GM12872 (cell line): ENCODE measurements around the gene BATF2.

Experiments used
- TF ChIP-seq, protein P1 (sequence below): IDR thresholded peaks from 3 replicates; pipeline ENCODE4 v1.5.1; 2011; ENCODE audit warnings: low read depth, mild to moderate bottlenecking, low read length, moderate library complexity; ENCODE audit not compliant: insufficient read depth

BATF2 gene

DNA sequence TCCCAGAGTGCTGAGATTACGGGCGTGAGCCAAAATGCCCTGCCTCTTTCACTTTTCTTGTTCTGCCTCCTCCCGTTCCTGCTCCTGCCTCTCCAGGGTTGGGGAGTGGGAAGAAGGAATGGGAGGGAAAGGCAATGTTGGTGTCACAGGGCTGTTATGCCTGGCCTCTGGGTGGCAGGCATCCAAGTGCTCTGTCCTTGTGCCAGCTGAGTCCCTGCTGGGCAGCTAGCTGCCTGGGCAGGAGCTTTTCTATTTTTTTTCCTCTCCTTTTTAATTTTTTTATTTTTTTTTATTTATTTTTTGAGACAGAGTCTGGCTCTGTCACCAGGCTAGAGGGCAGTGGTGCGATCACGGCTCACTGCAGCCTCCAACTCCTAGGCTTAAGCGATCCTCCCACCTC is 40.2 kb upstream of the BATF2 start:
- TF ChIP-seq, protein P1, sequence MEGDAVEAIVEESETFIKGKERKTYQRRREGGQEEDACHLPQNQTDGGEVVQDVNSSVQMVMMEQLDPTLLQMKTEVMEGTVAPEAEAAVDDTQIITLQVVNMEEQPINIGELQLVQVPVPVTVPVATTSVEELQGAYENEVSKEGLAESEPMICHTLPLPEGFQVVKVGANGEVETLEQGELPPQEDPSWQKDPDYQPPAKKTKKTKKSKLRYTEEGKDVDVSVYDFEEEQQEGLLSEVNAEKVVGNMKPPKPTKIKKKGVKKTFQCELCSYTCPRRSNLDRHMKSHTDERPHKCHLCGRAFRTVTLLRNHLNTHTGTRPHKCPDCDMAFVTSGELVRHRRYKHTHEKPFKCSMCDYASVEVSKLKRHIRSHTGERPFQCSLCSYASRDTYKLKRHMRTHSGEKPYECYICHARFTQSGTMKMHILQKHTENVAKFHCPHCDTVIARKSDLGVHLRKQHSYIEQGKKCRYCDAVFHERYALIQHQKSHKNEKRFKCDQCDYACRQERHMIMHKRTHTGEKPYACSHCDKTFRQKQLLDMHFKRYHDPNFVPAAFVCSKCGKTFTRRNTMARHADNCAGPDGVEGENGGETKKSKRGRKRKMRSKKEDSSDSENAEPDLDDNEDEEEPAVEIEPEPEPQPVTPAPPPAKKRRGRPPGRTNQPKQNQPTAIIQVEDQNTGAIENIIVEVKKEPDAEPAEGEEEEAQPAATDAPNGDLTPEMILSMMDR: no peak

DNA sequence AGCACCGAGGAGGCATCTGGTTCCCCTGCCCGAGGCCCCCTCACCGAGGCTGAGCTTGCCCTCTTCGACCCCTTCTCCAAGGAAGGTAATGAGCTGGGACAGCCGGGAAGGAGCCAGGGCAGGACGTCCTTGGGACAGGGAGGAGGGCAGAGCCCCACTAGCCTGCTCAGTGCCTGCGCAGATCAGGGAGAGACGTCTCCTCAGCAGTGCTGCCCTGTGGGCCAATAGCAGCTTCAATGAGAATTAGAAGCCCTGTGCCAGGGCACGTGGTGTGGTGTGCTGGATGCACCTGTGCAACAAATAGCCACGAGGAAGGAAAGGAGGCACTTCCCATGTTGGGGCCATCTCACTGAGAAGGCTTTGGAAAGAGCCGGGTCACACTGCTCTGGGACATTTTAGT is 38.8 kb upstream of the BATF2 start:
- TF ChIP-seq, protein P1: no peak

DNA sequence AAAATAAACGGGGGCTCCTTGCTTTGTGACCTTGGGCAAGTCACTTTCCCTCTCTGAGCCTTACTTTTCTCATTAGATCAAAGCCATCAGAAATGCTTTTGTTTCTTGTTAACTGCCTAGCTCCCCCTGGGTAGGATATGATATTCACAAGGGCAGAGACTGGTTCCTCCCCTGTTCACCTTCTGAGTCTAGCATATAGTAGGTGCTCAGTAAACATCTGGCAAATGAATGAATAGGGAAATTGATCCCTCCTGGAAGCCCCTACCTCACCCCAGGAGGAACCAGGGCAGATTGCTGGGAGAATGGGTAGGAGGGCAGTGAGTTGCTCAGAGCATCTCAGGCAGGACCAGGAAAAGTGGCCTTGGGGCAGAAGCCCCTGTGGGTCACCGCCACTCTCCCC is 37.7 kb upstream of the BATF2 start:
- TF ChIP-seq, protein P1: no peak

DNA sequence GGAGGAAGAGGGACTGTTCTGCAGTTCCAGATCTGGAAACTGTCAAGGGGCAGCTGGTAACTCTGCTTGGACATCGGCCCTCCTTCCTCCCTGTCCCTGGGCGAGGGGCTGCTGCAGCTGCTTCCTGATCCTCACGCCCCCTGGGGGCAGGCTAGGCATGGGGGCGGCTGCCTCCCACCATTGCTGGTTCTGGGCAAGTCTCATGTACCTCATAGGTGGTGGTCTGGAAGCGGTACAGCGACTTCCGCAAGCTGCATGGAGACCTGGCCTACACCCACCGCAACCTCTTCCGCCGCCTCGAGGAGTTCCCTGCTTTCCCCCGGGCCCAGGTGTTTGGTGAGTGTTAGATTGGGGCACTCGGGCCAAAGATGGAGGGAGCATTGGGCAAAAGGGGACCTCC is 35.4 kb upstream of the BATF2 start:
- TF ChIP-seq, protein P1: no peak

DNA sequence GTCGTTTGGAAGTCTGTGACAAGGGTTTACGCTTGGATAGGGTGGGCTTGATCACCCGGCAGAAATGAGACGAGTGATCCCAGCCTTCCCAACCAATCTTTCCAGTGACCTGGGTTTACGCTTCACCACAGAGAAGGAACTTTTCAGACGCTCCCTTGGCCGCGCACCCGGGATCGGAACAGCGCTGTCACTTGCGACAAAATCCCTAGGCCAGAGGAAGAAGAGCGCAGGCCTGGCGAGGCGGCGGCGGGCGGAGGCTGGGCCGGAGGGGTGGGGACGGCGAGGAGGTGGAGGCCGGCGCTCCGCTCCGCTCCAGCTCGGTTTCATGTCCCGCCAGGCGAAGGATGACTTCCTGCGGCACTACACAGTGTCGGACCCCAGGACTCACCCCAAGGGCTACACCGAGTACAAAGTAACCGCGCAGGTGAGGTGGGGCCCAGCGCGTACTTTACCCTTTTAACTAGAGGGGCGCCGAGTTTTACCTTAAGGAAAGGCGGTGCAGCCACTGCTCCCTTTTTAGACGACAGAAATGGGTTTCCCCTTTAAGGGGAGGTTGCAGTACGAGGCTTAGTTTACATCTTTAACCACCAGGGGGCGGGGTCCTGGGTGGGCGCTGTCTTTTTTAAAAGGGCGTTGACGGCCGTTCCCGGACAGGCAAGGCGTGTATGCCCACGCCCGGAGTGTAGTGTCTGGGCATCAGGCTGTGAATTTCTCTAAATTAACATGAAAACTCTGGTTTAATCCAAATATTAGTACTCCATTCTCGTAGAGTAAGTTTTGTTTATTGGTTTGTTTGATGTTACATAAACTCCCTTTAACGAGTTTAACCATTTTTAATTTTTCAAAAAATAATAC is 30.7 kb upstream of the BATF2 start, which contains the start of gene SNX15:
TSS of gene SNX15 (plus strand) at position 227 of the 855 bp plus-strand sequence. CDS start at position 326, 99 bp downstream.
- TF ChIP-seq, protein P1: peak; percentile 39; the same call in 2 of the 3 replicates

DNA sequence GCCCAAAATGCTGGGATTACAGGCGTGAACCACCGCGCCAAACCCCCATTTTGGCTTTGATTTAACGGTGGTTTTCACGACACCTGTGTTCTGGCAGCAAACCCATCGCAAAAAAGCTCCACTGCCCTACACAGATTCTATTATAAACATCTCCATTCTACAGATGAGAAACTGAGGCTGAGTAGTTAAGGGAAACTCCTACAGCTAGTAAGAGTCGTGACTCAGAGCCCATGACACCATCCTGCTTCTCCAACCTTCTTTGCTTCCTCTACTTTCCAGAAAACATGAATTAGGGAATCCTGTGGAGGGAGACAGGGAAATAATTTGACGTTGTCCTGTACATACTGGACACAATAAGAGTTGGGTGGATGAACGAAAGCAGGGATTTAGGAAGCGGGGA is 30.0 kb upstream of the BATF2 start:
- TF ChIP-seq, protein P1: no peak

DNA sequence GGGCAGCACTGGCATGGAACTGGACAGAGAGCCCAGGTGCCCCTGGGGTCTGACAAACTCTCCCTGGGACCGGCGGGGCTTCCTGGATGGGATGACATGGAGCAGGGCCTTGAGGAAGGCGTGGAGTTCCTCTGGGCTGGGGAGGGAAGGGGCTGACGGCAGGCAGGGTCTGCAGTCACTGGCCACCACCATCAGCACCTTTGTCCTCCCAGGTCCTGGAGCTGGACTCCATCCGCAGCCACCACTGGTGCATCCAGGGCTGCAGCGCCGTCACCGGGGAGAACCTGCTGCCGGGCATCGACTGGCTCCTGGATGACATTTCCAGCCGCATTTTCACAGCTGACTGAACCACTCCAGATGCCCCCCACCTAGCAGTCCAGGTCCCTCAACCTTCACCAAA is 24.7 kb upstream of the BATF2 start:
- TF ChIP-seq, protein P1: no peak
